HUES64 (cell line): Measurements from ENCODE around the gene HNRNPAB.
A peak's percentile ranks its signal among the peaks of the same experiment; 100 is the strongest.

ENCODE experiments used
- H3K27ac ChIP-seq: 2 replicates; pipeline ENCODE4 v1.7.0; 2013; ENCODE audit warnings: low read depth, low read length, inconsistent platforms
- H3K27me3 ChIP-seq: 2 replicates; pipeline ENCODE4 v1.6.1; 2013; ENCODE audit warnings: mild to moderate bottlenecking, low read length; ENCODE audit not compliant: insufficient read depth
- H3K36me3 ChIP-seq: 2 replicates; pipeline ENCODE4 v1.6.1; 2013; ENCODE audit warnings: mild to moderate bottlenecking, low read length; ENCODE audit not compliant: insufficient read depth
- H3K4me1 ChIP-seq: 2 replicates; pipeline ENCODE4 v1.6.1; 2013; ENCODE audit warnings: mild to moderate bottlenecking, low read length, moderate library complexity; ENCODE audit not compliant: insufficient read depth
- H3K4me3 ChIP-seq: 2 replicates; pipeline ENCODE4 v1.5.1; 2013; ENCODE audit warnings: mild to moderate bottlenecking, low read length, moderate library complexity
- H3K9ac ChIP-seq: 2 replicates; pipeline ENCODE4 v1.6.1; 2013; ENCODE audit warnings: mild to moderate bottlenecking, low read depth, low read length
- H3K9me3 ChIP-seq: 2 replicates; pipeline ENCODE4 v1.6.1; 2013; ENCODE audit warnings: low read depth, low read length; ENCODE audit not compliant: insufficient read depth
- WGBS: fragments of 150-250, 120-280 bp; methylation state at CpG from one replicate; pipeline ENCODE4 v1.1.7; 2013; ENCODE audit warnings: missing lambda C conversion rate; 5-methylcytosine and 5-hydroxymethylcytosine counted together

The HNRNPAB gene

GRCh38 chr5:178232124-178232919 lies 28.0 kb downstream of the HNRNPAB start, which contains the start of gene PHYKPL:
PHYKPL (minus strand) TSS chr5:178232802; CDS start chr5:178232550, 252 bp downstream.
- WGBS = under 1% methylated on average over 102 of the region's 102 CpGs
- no peaks in the 10 kb centered on the region for H3K9me3 ChIP-seq
- no peaks in the 10 kb centered on the region for H3K27me3 ChIP-seq
- peak within 1 kb of the TSS; percentile 66 for H3K4me3 ChIP-seq
- H3K27ac ChIP-seq = peak within 1 kb of the TSS; percentile 83
- H3K36me3 ChIP-seq = peaks cover 39% of the 10 kb centered on the region
- H3K4me1 ChIP-seq = peaks cover 5% of the 10 kb centered on the region; the same call in 1 of the 2 replicates
- H3K9ac ChIP-seq = peak within 1 kb of the TSS; percentile 83

DNA sequence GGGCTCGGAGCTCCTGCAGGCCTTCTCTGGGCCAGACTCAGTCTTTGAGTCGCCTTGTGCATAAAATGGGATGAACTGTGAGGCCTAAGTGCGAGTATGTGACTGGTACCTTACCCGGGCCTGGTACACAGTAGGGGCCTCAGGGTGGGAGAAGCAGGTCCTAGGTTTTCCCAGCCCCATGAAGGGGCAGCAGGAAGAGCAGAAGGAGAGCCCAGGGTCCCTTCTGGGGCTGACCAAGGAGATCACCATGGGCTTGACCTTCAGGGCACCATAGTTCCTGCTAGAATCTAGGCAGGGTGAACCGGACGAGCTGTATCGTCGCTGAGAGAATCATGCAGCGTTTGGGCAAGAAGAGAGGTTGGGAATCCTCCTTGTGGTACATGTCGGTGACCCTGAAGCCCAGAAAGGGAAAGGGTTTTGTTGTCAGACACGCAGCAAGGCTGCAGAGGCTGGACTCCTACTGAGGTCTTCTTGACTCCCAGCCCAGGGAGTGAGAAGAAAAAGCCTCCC lies 28.6 kb downstream of the HNRNPAB start:
- peak overlapping the region; percentile 83; the same call in 1 of the 2 replicates for H3K27ac ChIP-seq

GRCh38 chr5:178234121-178234749 lies 29.9 kb downstream of the HNRNPAB start:
- Histone ChIP-seq H3K27me3 (no peaks in the 10 kb centered on the region), H3K4me1 (peaks cover 5% of the 10 kb centered on the region; the same call in 1 of the 2 replicates), H3K36me3 (peaks cover 21% of the 10 kb centered on the region), H3K9ac (no peak overlapping the region), H3K27ac (no peak overlapping the region), H3K4me3 (no peak overlapping the region), H3K9me3 (no peaks in the 10 kb centered on the region)
- WGBS = 89% methylated on average over 7 of the region's 7 CpGs

More for the DNA sequence above, 28.6 kb downstream of the HNRNPAB start:
- H3K4me1 ChIP-seq = peaks cover 5% of the 10 kb centered on the region; the same call in 1 of the 2 replicates
- H3K36me3 ChIP-seq = peaks cover 33% of the 10 kb centered on the region
- no peak overlapping the region for H3K9ac ChIP-seq
- no peaks in the 10 kb centered on the region for H3K27me3 ChIP-seq
- H3K9me3 ChIP-seq = no peaks in the 10 kb centered on the region
- WGBS = 67% methylated on average over 11 of the region's 11 CpGs
- H3K4me3 ChIP-seq = peak overlapping the region; percentile 66

- no peak overlapping the region for H3K9ac ChIP-seq
- H3K4me1 ChIP-seq = peaks cover 5% of the 10 kb centered on the region; the same call in 1 of the 2 replicates
- no peak overlapping the region for H3K27ac ChIP-seq
- H3K9me3 ChIP-seq = no peaks in the 10 kb centered on the region
- 35% methylated on average over 12 of the region's 12 CpGs for WGBS
- H3K4me3 ChIP-seq = no peak overlapping the region
- no peaks in the 10 kb centered on the region for H3K27me3 ChIP-seq
- H3K36me3 ChIP-seq = peaks cover 13% of the 10 kb centered on the region
Observed at GRCh38 chr5:178234750-178235587, 30.6 kb downstream of the HNRNPAB start.

DNA sequence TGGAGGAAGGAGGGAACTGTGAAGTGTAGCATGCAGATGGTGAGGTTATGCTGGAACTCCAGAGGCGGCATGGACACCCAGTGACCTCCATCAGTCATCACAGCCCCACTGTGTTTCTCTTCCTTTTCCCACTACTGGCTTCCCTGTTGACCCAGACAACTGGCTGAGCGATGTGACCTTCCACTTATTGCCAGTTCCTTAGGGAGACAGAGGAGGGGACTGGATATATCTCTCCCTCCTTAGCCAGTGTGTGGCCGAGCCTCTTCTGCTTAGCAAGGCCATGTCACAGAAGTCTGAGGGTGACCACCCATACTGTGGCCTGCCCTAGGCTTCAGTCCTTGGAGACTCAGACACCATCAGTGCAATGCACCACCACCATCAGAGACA lies 31.2 kb downstream of the HNRNPAB start:
- H3K9me3 ChIP-seq = no peaks in the 10 kb centered on the region
- 91% methylated on average over 3 of the region's 3 CpGs for WGBS
- peaks cover 5% of the 10 kb centered on the region; the same call in 1 of the 2 replicates for H3K4me1 ChIP-seq
- no peak overlapping the region for H3K9ac ChIP-seq
- peaks cover 7% of the 10 kb centered on the region for H3K36me3 ChIP-seq
- H3K4me3 ChIP-seq = no peak overlapping the region
- H3K27ac ChIP-seq = no peak overlapping the region
- H3K27me3 ChIP-seq = no peaks in the 10 kb centered on the region

GRCh38 chr5:178236126-178236525 lies 31.8 kb downstream of the HNRNPAB start:
- H3K36me3 ChIP-seq = peaks cover 2% of the 10 kb centered on the region; the same call in 1 of the 2 replicates
- no peak overlapping the region for H3K27ac ChIP-seq
- H3K27me3 ChIP-seq = no peaks in the 10 kb centered on the region
- H3K9ac ChIP-seq = no peak overlapping the region
- no peak overlapping the region for H3K4me3 ChIP-seq
- no peaks in the 10 kb centered on the region for H3K9me3 ChIP-seq
- WGBS = 95% methylated on average over 9 of the region's 9 CpGs
- peaks cover 4% of the 10 kb centered on the region; the same call in 1 of the 2 replicates for H3K4me1 ChIP-seq

- Histone ChIP-seq H3K4me1 (no peaks in the 10 kb centered on the region), H3K36me3 (no peaks in the 10 kb centered on the region), H3K27ac (no peak overlapping the region), H3K27me3 (no peaks in the 10 kb centered on the region), H3K4me3 (no peak overlapping the region), H3K9ac (no peak overlapping the region), H3K9me3 (no peaks in the 10 kb centered on the region)
- WGBS = 90% methylated on average over 4 of the region's 4 CpGs
Observed at GRCh38 chr5:178236679-178237078, 32.3 kb downstream of the HNRNPAB start.

GRCh38 chr5:178237431-178238312 lies 33.3 kb downstream of the HNRNPAB start:
- no peaks in the 10 kb centered on the region for H3K27me3 ChIP-seq
- H3K9ac ChIP-seq = no peak overlapping the region
- no peaks in the 10 kb centered on the region for H3K4me1 ChIP-seq
- H3K27ac ChIP-seq = no peak overlapping the region
- WGBS = 92% methylated on average over 13 of the region's 13 CpGs
- H3K9me3 ChIP-seq = no peaks in the 10 kb centered on the region
- no peaks in the 10 kb centered on the region for H3K36me3 ChIP-seq
- no peak overlapping the region for H3K4me3 ChIP-seq

DNA sequence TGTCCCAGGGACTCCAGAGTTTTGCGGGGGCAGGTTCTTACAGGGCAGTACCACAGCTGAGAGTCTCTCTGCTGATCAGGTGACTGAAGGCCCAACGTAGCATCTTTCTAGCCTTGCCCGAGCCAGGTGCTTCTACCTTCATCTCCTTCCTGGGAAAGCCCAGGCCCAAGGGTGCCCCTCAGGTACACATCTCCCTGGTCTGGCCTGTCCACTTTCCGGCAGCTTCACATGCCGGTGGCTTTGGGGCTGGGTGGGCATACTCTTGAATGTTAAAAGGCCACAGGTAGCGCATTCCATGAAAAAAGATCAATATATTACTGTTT lies 33.9 kb downstream of the HNRNPAB start:
- Histone ChIP-seq H3K36me3 (no peaks in the 10 kb centered on the region), H3K4me1 (no peaks in the 10 kb centered on the region), H3K4me3 (no peak overlapping the region), H3K9me3 (no peaks in the 10 kb centered on the region), H3K9ac (no peak overlapping the region), H3K27me3 (no peaks in the 10 kb centered on the region), H3K27ac (no peak overlapping the region)
- 94% methylated on average over 6 of the region's 6 CpGs for WGBS
